KOPT-K1 (cell line): Measurements from ENCODE around the gene TTC34.
"Not testable (repeated sequence)": the region's sequence is repeated elsewhere in the genome, so short reads cannot be mapped to it uniquely, and the experiment has no call there.

Source experiments
- H3K27ac ChIP-seq: fragments of 200-600 bp; sonication (generic); 2 replicates; pipeline ENCODE4 v1.5.1; 2016; ENCODE audit warnings: antibody characterized with exemption, mild to moderate bottlenecking, low read depth, low read length; ENCODE audit not compliant: poor library complexity, severe bottlenecking
- H3K36me3 ChIP-seq: fragments of 200-600 bp; sonication (generic); 2 replicates; pipeline ENCODE4 v1.5.1; 2017; ENCODE audit warnings: antibody characterized with exemption, mild to moderate bottlenecking, low read length, moderate library complexity; ENCODE audit not compliant: insufficient read depth
- H3K9me3 ChIP-seq: fragments of 200-600 bp; sonication (generic); 2 replicates; pipeline ENCODE4 v1.5.1; 2017; ENCODE audit warnings: antibody characterized with exemption, low read length, mild to moderate bottlenecking; ENCODE audit not compliant: insufficient read depth, poor library complexity, severe bottlenecking

The TTC34 gene

GRCh38 chr1:2632561-2633361 is 168.7 kb downstream of the TTC34 start, which contains the start of gene MMEL1:
MMEL1 (minus strand) TSS chr1:2633016; CDS start chr1:2629484, 3,532 bp downstream.
- Histone ChIP-seq H3K36me3 (no peaks in the 10 kb centered on the region), H3K27ac (no peak within 1 kb of the TSS), H3K9me3 (peaks cover 36% of the 10 kb centered on the region)

- Histone ChIP-seq H3K36me3 (no peaks in the 10 kb centered on the region), H3K27ac (no peak overlapping the region), H3K9me3 (peaks cover 29% of the 10 kb centered on the region)
Measured at GRCh38 chr1:2632051-2632430, 169.5 kb downstream of the TTC34 start.

GRCh38 chr1:2631136-2632050 is 170.1 kb downstream of the TTC34 start:
- no peak overlapping the region for H3K27ac ChIP-seq
- H3K36me3 ChIP-seq, result no peaks in the 10 kb centered on the region

GRCh38 chr1:2630498-2631135 is 170.9 kb downstream of the TTC34 start:
- Histone ChIP-seq H3K27ac (no peak overlapping the region), H3K9me3 (peaks cover 14% of the 10 kb centered on the region), H3K36me3 (no peaks in the 10 kb centered on the region)

More at GRCh38 chr1:2631136-2632050, 170.1 kb downstream of the TTC34 start:
- peaks cover 22% of the 10 kb centered on the region for H3K9me3 ChIP-seq

- Histone ChIP-seq H3K9me3 (peaks cover 8% of the 10 kb centered on the region), H3K27ac (no peak overlapping the region), H3K36me3 (no peaks in the 10 kb centered on the region)
Measured at GRCh38 chr1:2629627-2630497, 171.6 kb downstream of the TTC34 start.

GRCh38 chr1:2628933-2629626 is 172.4 kb downstream of the TTC34 start:
- Histone ChIP-seq H3K9me3 (peaks cover 8% of the 10 kb centered on the region), H3K36me3 (no peaks in the 10 kb centered on the region), H3K27ac (no peak overlapping the region)

- Histone ChIP-seq H3K36me3 (no peaks in the 10 kb centered on the region), H3K27ac (no peak overlapping the region), H3K9me3 (peaks cover 8% of the 10 kb centered on the region)
Measured at GRCh38 chr1:2628191-2628932, 173.1 kb downstream of the TTC34 start.

- Histone ChIP-seq H3K9me3 (peaks cover 8% of the 10 kb centered on the region), H3K27ac (no peak overlapping the region), H3K36me3 (no peaks in the 10 kb centered on the region)
Measured at GRCh38 chr1:2627746-2628145, 173.7 kb downstream of the TTC34 start.

GRCh38 chr1:2625748-2626147 is 175.7 kb downstream of the TTC34 start:
- H3K27ac ChIP-seq, H3K36me3 ChIP-seq: not testable (repeated sequence)
- H3K9me3 ChIP-seq, result peaks cover 22% of the 10 kb centered on the region

GRCh38 chr1:2625311-2625710 is 176.2 kb downstream of the TTC34 start:
- no peaks in the 10 kb centered on the region for H3K36me3 ChIP-seq
- H3K27ac ChIP-seq, result no peak overlapping the region
- H3K9me3 ChIP-seq, result peaks cover 22% of the 10 kb centered on the region

- H3K36me3 ChIP-seq, result no peaks in the 10 kb centered on the region
- no peak overlapping the region for H3K27ac ChIP-seq
- H3K9me3 ChIP-seq, result peaks cover 23% of the 10 kb centered on the region
Measured at GRCh38 chr1:2624735-2625300, 176.7 kb downstream of the TTC34 start.

GRCh38 chr1:2623571-2624337 is 177.7 kb downstream of the TTC34 start:
- Histone ChIP-seq H3K36me3 (no peaks in the 10 kb centered on the region), H3K9me3 (peaks cover 28% of the 10 kb centered on the region), H3K27ac (no peak overlapping the region)
